Gastroesophageal sphincter (tissue), 3 donors: ENCODE results near the gene LRRC58.

Experiments used
- EP300 ChIP-seq: sonication (generic); formaldehyde crosslinking; IDR thresholded peaks from one replicate; pipeline ENCODE4 v1.6.1; 2017; ENCODE audit warnings: antibody characterized with exemption, mild to moderate bottlenecking
- POLR2AphosphoS5 ChIP-seq: sonication (generic); formaldehyde crosslinking; IDR thresholded peaks from one replicate; pipeline ENCODE4 v1.6.1; 2017; ENCODE audit warnings: antibody characterized with exemption
- TF ChIP-seq, protein P1 (sequence below), 4 experiments: fragments of 200-600 bp in 2 of 4; fragments of 450-650 bp in 2 of 4; sonication (generic) in 1 of 4; IDR thresholded peaks; one replicate each; pipeline ENCODE4 v1.5.1; 2017 to 2019; ENCODE audit warnings: antibody characterized with exemption in 4 of 4, mild to moderate bottlenecking in 2 of 4, moderate library complexity in 2 of 4

GRCh38 chr3:120331076-120331475 is 18.1 kb downstream of the LRRC58 start:
- TF ChIP-seq EP300 (no peak), POLR2AphosphoS5 (no peak)
- TF ChIP-seq, protein P1, sequence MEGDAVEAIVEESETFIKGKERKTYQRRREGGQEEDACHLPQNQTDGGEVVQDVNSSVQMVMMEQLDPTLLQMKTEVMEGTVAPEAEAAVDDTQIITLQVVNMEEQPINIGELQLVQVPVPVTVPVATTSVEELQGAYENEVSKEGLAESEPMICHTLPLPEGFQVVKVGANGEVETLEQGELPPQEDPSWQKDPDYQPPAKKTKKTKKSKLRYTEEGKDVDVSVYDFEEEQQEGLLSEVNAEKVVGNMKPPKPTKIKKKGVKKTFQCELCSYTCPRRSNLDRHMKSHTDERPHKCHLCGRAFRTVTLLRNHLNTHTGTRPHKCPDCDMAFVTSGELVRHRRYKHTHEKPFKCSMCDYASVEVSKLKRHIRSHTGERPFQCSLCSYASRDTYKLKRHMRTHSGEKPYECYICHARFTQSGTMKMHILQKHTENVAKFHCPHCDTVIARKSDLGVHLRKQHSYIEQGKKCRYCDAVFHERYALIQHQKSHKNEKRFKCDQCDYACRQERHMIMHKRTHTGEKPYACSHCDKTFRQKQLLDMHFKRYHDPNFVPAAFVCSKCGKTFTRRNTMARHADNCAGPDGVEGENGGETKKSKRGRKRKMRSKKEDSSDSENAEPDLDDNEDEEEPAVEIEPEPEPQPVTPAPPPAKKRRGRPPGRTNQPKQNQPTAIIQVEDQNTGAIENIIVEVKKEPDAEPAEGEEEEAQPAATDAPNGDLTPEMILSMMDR (IDR thresholded peaks at IDR 0.05), result no peak
